Ovary (tissue), 9 donors: ENCODE results near the gene EXTL1. TPM values are rescaled to one million over a fixed set of nuclear protein-coding genes. Genes with fewer than 3 reads are reported as not detected.

Experiments
- DNase-seq, 5 donors: peaks; one replicate each; pipeline ENCODE4 v3.0.0-alpha.2; 2019 to 2020
- H3K27ac ChIP-seq, 2 donors: fragments of 200-600 bp; one replicate each; pipeline versions ENCODE4 v1.5.1 to v1.8.0; 2019 to 2022
- H3K27me3 ChIP-seq: fragments of 200-600 bp; one replicate; pipeline ENCODE4 v1.8.0; 2022
- H3K36me3 ChIP-seq: fragments of 200-600 bp; sonication (generic); one replicate; pipeline ENCODE4 v1.5.1; 2019
- H3K4me1 ChIP-seq: one replicate; pipeline ENCODE4 v1.8.1; 2013; ENCODE audit warnings: mild to moderate bottlenecking, moderate library complexity; ENCODE audit not compliant: insufficient read depth
- H3K4me3 ChIP-seq: fragments of 200-600 bp; sonication (generic); one replicate; pipeline ENCODE4 v1.5.1; 2017
- H3K9me3 ChIP-seq, 2 donors: fragments of 200-600 bp in 1 of 2; sonication (generic) in 1 of 2; one replicate each; pipeline versions ENCODE4 v1.5.1 to v1.8.1; 2013 to 2019; ENCODE audit warnings: mild to moderate bottlenecking in 1 of 2, moderate library complexity in 1 of 2
- CTCF ChIP-seq, 3 donors: fragments of 450-650 bp in 2 of 3; fragments of 200-600 bp in 1 of 3; IDR thresholded peaks; one replicate each; pipeline versions ENCODE4 v1.5.1 to v1.8.0; 2016 to 2022; ENCODE audit warnings: antibody characterized with exemption in 3 of 3, mild to moderate bottlenecking in 1 of 3
- EP300 ChIP-seq: sonication (generic); formaldehyde crosslinking; IDR thresholded peaks from one replicate; pipeline ENCODE4 v1.6.1; 2017; ENCODE audit warnings: antibody characterized with exemption
- POLR2A ChIP-seq: fragments of 450-650 bp; IDR thresholded peaks from one replicate; pipeline ENCODE4 v1.6.1; 2017; ENCODE audit warnings: antibody characterized with exemption, mild to moderate bottlenecking, moderate library complexity
- WGBS, 3 donors: extraction: QIAGEN DNeasy Blood & Tissue Kit in 1 of 3; methylation state at CpG; one replicate each; pipeline versions ENCODE4 v1.1.5 to v1.1.7; 2013 to 2017; 5-methylcytosine and 5-hydroxymethylcytosine counted together
- intact Hi-C, 4 donors: fragments of 100-400 bp; cut with DNase I; formaldehyde crosslinking; loops; one replicate each; pipeline versions ENCODE4 v1.11.0 to v1.15.1; 2022 to 2023
- polyA plus RNA-seq, 2 donors: library from polyadenylated mRNA; stranded (reverse); fragments of 200-250 nt in 1 of 2; fragments of 350-450 nt in 1 of 2; fragmentation: Illumina TruSeq in 1 of 2; extraction: RNeasy Lipid Tissue Mini Kit (QIAGEN cat#74804) in 1 of 2; gene quantifications; one replicate each; pipeline ENCODE4 v1.2.3, GENCODE V29; 2013 to 2014
- total RNA-seq, 7 donors: library from RNA; depleted of rRNA in 2 of 7; stranded (reverse); fragments of >200 nt in 2 of 7; fragmentation: NEBNext Ultra II Directional in 3 of 7; extraction: Animal tissue kit (Norgen Biotek cat#: 25700) in 3 of 7; gene quantifications; one replicate each; pipeline versions ENCODE4 v1.1.0 to v1.2.4, GENCODE V29; 2016 to 2023
- donor health status: DM: no; HTN: no; CAD: no; lungs with moderate emphysema.
- donor health status: DM: no; HTN: no; CAD: no.
- donor health status: Bipolar disorder and iron deficiency.
- donor health status: DM: yes; HTN: yes; CAD: no.
- donor health status: DM: no; HTN: no; CAD: no.
- donor health status: DM: yes; HTN: yes; CAD: no.

EXTL1 gene
- total and polyA plus RNA-seq, 9 donors: 0.47 to 4.5 (median 2.8) TPM

GRCh38 chr1:26010825-26011224, 10.8 kb upstream of the EXTL1 start:
- Histone ChIP-seq H3K4me3 (no peak overlapping the region), H3K36me3 (no peaks in the 10 kb centered on the region), H3K9me3 (no peaks in the 10 kb centered on the region), H3K4me1 (no peaks in the 10 kb centered on the region), H3K27ac (no peak overlapping the region), H3K27me3 (no peaks in the 10 kb centered on the region)
- TF ChIP-seq EP300 (no peak), CTCF (IDR thresholded peaks at IDR 0.05) (no peak), POLR2A (no peak)
- DNase-seq: no peak
- intact Hi-C loops: no loop called here
- 73 to 92% (median 77%) methylated on average over 3 of the region's 3 CpGs for WGBS, 3 donors

GRCh38 chr1:26012864-26013263, 8.7 kb upstream of the EXTL1 start:
- intact Hi-C loops: no loop called here
- H3K36me3 ChIP-seq: no peaks in the 10 kb centered on the region
- TF ChIP-seq EP300 (no peak), POLR2A (no peak), CTCF (IDR thresholded peaks at IDR 0.05) (no peak)
- H3K4me3 ChIP-seq: no peak overlapping the region
- no peaks in the 10 kb centered on the region for H3K27me3 ChIP-seq
- no peak overlapping the region for H3K27ac ChIP-seq
- H3K9me3 ChIP-seq: no peaks in the 10 kb centered on the region
- H3K4me1 ChIP-seq: peaks cover 2% of the 10 kb centered on the region
- no peak for DNase-seq
- WGBS, 3 donors: 51 to 61% (median 51%) methylated on average over 3 of the region's 3 CpGs

DNA sequence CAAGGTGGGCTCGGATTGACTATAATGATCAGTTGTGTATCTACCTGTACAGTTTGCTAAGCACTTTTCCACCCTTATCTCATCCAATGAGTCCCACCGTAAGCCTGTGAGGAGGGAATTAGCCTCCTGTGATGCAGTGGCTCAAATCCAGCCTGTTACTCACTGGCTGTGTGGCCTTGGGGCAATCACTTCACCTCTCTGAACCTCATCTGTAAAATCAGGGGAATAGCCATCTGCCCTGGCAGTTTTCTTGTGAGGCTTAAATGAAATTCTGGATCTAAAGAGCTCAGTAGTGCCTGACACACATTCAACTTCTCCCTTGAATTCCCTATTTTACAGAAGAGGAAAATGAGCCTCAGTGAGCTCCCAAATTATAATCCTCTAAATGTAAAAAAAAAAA, 7.4 kb upstream of the EXTL1 start:
- Histone ChIP-seq H3K4me1 (peaks cover 4% of the 10 kb centered on the region), H3K9me3 (no peaks in the 10 kb centered on the region), H3K36me3 (no peaks in the 10 kb centered on the region), H3K4me3 (no peak overlapping the region), H3K27me3 (no peaks in the 10 kb centered on the region), H3K27ac (no peak overlapping the region)
- no peak for DNase-seq
- WGBS, 3 donors: 88 to 94% (median 92%) methylated on average over 2 of the region's 2 CpGs
- TF ChIP-seq CTCF (IDR thresholded peaks at IDR 0.05): no peak
- no peak for TF ChIP-seq POLR2A
- no peak for TF ChIP-seq EP300
- intact Hi-C loops: no loop called here

DNA sequence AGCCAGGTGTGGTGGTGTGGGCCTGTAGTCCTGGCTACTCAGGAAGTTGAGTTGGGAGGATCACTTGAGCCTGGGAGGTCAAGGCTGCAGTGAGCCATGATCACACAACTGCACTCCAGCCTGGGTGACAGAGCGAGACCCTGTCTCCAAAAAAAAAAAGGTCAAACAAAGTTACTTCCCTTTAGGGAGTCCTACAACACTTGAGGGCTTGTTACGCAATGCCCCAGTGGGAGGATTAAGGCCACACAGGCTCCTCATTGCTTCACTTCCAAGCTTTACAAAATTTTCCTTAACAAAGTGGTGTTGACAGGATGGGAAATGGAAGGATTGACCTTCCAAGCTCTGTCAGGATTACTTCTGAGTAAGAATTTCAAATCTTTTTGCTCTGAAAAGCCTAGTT, 6.2 kb upstream of the EXTL1 start:
- Histone ChIP-seq H3K36me3 (no peaks in the 10 kb centered on the region), H3K27me3 (no peaks in the 10 kb centered on the region), H3K4me3 (no peak overlapping the region), H3K4me1 (peaks cover 7% of the 10 kb centered on the region), H3K27ac (no peak overlapping the region), H3K9me3 (no peaks in the 10 kb centered on the region)
- DNase-seq: peak in 1 of 5 donors; percentile 67
- 85 to 92% (median 92%) methylated on average over 2 of the region's 2 CpGs for WGBS, 3 donors
- TF ChIP-seq CTCF (IDR thresholded peaks at IDR 0.05) (no peak), EP300 (no peak), POLR2A (no peak)
- intact Hi-C loops: no loop called here
